A549 (cell line): Measurements from ENCODE around the gene CHRNB1.

ENCODE experiments used
- BCL3 ChIP-seq: fragments of >200 bp; sonication (Bioruptor Twin); formaldehyde crosslinking; IDR thresholded peaks from 3 replicates; pipeline ENCODE4 v1.6.1; 2016
- CHD2 ChIP-seq: fragments of 150-350 bp; IDR thresholded peaks from 2 replicates; pipeline ENCODE4 v1.6.1; 2014; ENCODE audit warnings: low read length; ENCODE audit not compliant: partially characterized antibody
- CTCF ChIP-seq: fragments of >200 bp; sonication (Bioruptor Twin); formaldehyde crosslinking; IDR thresholded peaks from 3 replicates; pipeline ENCODE4 v1.5.1; 2016
- EP300 ChIP-seq, 2 experiments: fragments of >200 bp; sonication (Bioruptor Twin); formaldehyde crosslinking; IDR thresholded peaks; 2 replicates in 1 of 2; 3 replicates in 1 of 2; pipeline ENCODE4 v1.6.1; 2016 to 2017
- ESRRA ChIP-seq: fragments of 150-350 bp; IDR thresholded peaks from 2 replicates; pipeline ENCODE4 v1.6.1; 2014; ENCODE audit warnings: mild to moderate bottlenecking, low read length, borderline replicate concordance
- JUNB ChIP-seq: fragments of >200 bp; sonication (Bioruptor Twin); formaldehyde crosslinking; IDR thresholded peaks from 2 replicates; pipeline ENCODE4 v1.6.1; 2016
- MAX ChIP-seq: IDR thresholded peaks from 2 replicates; pipeline ENCODE4 v1.6.1; 2012
- MAZ ChIP-seq: fragments of 150-350 bp; IDR thresholded peaks from 2 replicates; pipeline ENCODE4 v1.6.1; 2014; ENCODE audit warnings: antibody characterized with exemption, low read depth, low read length, borderline replicate concordance
- MYC ChIP-seq: IDR thresholded peaks from 2 replicates; pipeline ENCODE4 v1.6.1; 2012; ENCODE audit warnings: mild to moderate bottlenecking, inconsistent platforms, low read length, improper control_type of control experiment, borderline replicate concordance
- POLR2A ChIP-seq: IDR thresholded peaks from 2 replicates; pipeline ENCODE4 v1.6.1; 2012; ENCODE audit warnings: mild to moderate bottlenecking, low read length
- RCOR1 ChIP-seq: fragments of 150-350 bp; IDR thresholded peaks from 2 replicates; pipeline ENCODE4 v1.6.1; 2014; ENCODE audit warnings: antibody characterized with exemption, low read length, low read depth
- REST ChIP-seq: fragments of 200-600 bp; sonication (generic); IDR thresholded peaks from 2 replicates; pipeline ENCODE4 v1.6.1; 2016; ENCODE audit warnings: antibody characterized with exemption, mild to moderate bottlenecking, moderate library complexity
- SMC3 ChIP-seq: fragments of >200 bp; sonication (Bioruptor Twin); formaldehyde crosslinking; IDR thresholded peaks from 3 replicates; pipeline ENCODE4 v1.6.1; 2018; ENCODE audit warnings: inconsistent platforms

GRCh38 chr17:7445619-7445968 is 733 bp downstream of the CHRNB1 start:
- TF ChIP-seq CTCF = no peak
- TF ChIP-seq BCL3 = no peak
- no peak for TF ChIP-seq ESRRA
- TF ChIP-seq RCOR1 = no peak
- TF ChIP-seq CHD2 = no peak
- no peak for TF ChIP-seq JUNB
- TF ChIP-seq POLR2A = no peak
- TF ChIP-seq MAX = no peak
- TF ChIP-seq SMC3 = no peak
- no peak for TF ChIP-seq MYC
- TF ChIP-seq EP300 (IDR thresholded peaks at IDR 0.05) = no peak
- no peak for TF ChIP-seq MAZ
- no peak for TF ChIP-seq REST
